Vagina (tissue), 2 donors: ENCODE data around the gene ADK. TPM values are rescaled to one million over a fixed set of nuclear protein-coding genes. Genes with fewer than 3 reads are reported as not detected.

Source experiments
- DNase-seq, 2 donors: peaks; one replicate each; pipeline ENCODE4 v3.0.0-alpha.2; 2017; ENCODE audit errors: extremely low spot score in 2 of 2
- H3K27ac ChIP-seq: fragments of 200-600 bp; sonication (generic); one replicate; pipeline ENCODE4 v1.5.1; 2019
- H3K27me3 ChIP-seq: fragments of 200-600 bp; sonication (generic); one replicate; pipeline ENCODE4 v1.5.1; 2019
- H3K36me3 ChIP-seq, 2 donors: fragments of 200-600 bp; sonication (generic); one replicate each; pipeline ENCODE4 v1.5.1; 2017 to 2019
- H3K4me1 ChIP-seq: fragments of 200-600 bp; sonication (generic); one replicate; pipeline ENCODE4 v1.5.1; 2019
- H3K4me3 ChIP-seq, 2 donors: fragments of 200-600 bp; sonication (generic); 1 replicate in 1 of 2; 2 replicates in 1 of 2; pipeline ENCODE4 v1.5.1; 2016 to 2019
- H3K9me3 ChIP-seq: fragments of 200-600 bp; sonication (generic); one replicate; pipeline ENCODE4 v1.5.1; 2019
- POLR2A ChIP-seq, 2 donors: fragments of 450-650 bp; IDR thresholded peaks; one replicate each; pipeline ENCODE4 v1.6.1; 2017; ENCODE audit warnings: antibody characterized with exemption in 2 of 2, mild to moderate bottlenecking in 2 of 2, moderate library complexity in 2 of 2
- POLR2AphosphoS5 ChIP-seq, 2 donors: sonication (generic); formaldehyde crosslinking; IDR thresholded peaks; one replicate each; pipeline ENCODE4 v1.9.0; 2017; ENCODE audit warnings: antibody characterized with exemption in 2 of 2, mild to moderate bottlenecking in 2 of 2, low read depth in 1 of 2; ENCODE audit not compliant: insufficient read depth in 1 of 2
- intact Hi-C: fragments of 100-400 bp; cut with DNase I; formaldehyde crosslinking; loops from one replicate; pipeline ENCODE4 v1.15.1; 2023
- total RNA-seq: library from RNA; depleted of rRNA; stranded (reverse); fragments of >200 nt; gene quantifications from one replicate; pipeline ENCODE4 v1.2.3, GENCODE V29; 2016
- TF ChIP-seq, protein P1 (sequence below), 3 experiments: fragments of 450-650 bp in 2 of 3; fragments of 200-600 bp in 1 of 3; sonication (generic) in 1 of 3; IDR thresholded peaks; one replicate each; pipeline ENCODE4 v1.5.1; 2017 to 2019; ENCODE audit warnings: antibody characterized with exemption in 3 of 3, mild to moderate bottlenecking in 2 of 3, moderate library complexity in 2 of 3

ADK gene
- total RNA-seq, 1 donor from 2014 or later: 46.2 TPM

- Histone ChIP-seq H3K27ac (no peak overlapping the region), H3K36me3 (no peaks in the 10 kb centered on the region), H3K27me3 (no peaks in the 10 kb centered on the region), H3K4me1 (peaks cover 17% of the 10 kb centered on the region), H3K4me3 (no peak overlapping the region), H3K9me3 (no peaks in the 10 kb centered on the region)
- DNase-seq: no peak
- TF ChIP-seq, protein P1, sequence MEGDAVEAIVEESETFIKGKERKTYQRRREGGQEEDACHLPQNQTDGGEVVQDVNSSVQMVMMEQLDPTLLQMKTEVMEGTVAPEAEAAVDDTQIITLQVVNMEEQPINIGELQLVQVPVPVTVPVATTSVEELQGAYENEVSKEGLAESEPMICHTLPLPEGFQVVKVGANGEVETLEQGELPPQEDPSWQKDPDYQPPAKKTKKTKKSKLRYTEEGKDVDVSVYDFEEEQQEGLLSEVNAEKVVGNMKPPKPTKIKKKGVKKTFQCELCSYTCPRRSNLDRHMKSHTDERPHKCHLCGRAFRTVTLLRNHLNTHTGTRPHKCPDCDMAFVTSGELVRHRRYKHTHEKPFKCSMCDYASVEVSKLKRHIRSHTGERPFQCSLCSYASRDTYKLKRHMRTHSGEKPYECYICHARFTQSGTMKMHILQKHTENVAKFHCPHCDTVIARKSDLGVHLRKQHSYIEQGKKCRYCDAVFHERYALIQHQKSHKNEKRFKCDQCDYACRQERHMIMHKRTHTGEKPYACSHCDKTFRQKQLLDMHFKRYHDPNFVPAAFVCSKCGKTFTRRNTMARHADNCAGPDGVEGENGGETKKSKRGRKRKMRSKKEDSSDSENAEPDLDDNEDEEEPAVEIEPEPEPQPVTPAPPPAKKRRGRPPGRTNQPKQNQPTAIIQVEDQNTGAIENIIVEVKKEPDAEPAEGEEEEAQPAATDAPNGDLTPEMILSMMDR (IDR thresholded peaks at IDR 0.05): no peak
- intact Hi-C loops: no loop called here
Observed at GRCh38 chr10:74282848-74283210, 131.8 kb downstream of the ADK start.

GRCh38 chr10:74289188-74289587 lies 138.2 kb downstream of the ADK start:
- Histone ChIP-seq H3K27ac (peak overlapping the region; percentile 58), H3K27me3 (no peaks in the 10 kb centered on the region), H3K9me3 (no peaks in the 10 kb centered on the region), H3K4me3 (no peak overlapping the region), H3K4me1 (peaks cover 10% of the 10 kb centered on the region), H3K36me3 (no peaks in the 10 kb centered on the region)
- intact Hi-C loops: no loop called here
- no peak for DNase-seq
- TF ChIP-seq POLR2AphosphoS5 (IDR thresholded peaks at IDR 0.05; ENCODE audit: insufficient read depth in 1 of 2, low read depth in 1 of 2) (no peak), POLR2A (IDR thresholded peaks at IDR 0.05) (no peak)
- TF ChIP-seq, protein P1 (IDR thresholded peaks at IDR 0.05): no peak

DNA sequence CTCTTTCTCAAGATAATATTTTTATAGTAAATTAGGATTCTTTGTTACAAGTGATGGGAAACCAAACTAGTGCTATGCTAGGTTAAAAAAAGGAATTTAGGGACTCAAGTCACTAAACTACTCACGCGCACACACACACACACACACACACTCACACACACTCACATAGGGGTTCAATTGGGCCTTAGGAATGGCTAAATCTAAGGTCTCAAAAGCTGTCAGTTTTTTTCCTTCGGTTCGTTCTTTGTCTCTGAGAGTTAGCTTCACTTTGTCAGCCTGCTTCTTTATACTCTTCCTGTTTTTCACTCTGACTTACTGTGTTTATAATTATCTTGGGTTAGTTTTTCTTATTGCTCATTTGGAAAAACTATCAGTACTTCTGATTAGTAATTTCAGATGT lies 138.9 kb downstream of the ADK start:
- no peaks in the 10 kb centered on the region for H3K9me3 ChIP-seq
- intact Hi-C loops: no loop called here
- no peak for DNase-seq
- H3K27me3 ChIP-seq: no peaks in the 10 kb centered on the region
- H3K4me1 ChIP-seq: peaks cover 10% of the 10 kb centered on the region
- H3K27ac ChIP-seq: peak overlapping the region; percentile 58
- TF ChIP-seq POLR2AphosphoS5 (IDR thresholded peaks at IDR 0.05; ENCODE audit: insufficient read depth in 1 of 2, low read depth in 1 of 2): no peak
- TF ChIP-seq, protein P1 (IDR thresholded peaks at IDR 0.05): no peak
- no peak for TF ChIP-seq POLR2A (IDR thresholded peaks at IDR 0.05)
- H3K4me3 ChIP-seq: no peak overlapping the region
- no peaks in the 10 kb centered on the region for H3K36me3 ChIP-seq

DNA sequence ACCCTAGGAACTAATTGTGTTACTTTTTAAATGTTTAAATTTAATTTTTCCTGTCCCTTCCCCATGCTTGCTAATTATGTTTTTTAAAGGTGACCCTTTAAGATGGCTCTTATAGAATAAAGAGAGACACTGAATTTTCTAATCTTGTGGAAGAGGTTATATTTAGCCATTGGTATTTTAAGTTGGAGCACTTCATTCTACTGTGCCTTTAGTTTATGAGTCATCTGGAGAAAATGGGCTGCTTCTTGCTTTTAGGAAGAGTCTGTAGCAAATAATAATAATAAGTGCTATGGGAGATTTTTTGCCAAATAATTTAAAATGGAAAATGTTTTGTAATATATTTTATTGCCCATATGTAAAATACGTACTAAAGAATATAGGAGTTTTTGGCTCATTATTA lies 139.7 kb downstream of the ADK start:
- no peak for DNase-seq
- no peak overlapping the region for H3K4me3 ChIP-seq
- H3K27ac ChIP-seq: peak overlapping the region; percentile 58
- H3K27me3 ChIP-seq: no peaks in the 10 kb centered on the region
- TF ChIP-seq, protein P1 (IDR thresholded peaks at IDR 0.05): no peak
- no peak for TF ChIP-seq POLR2AphosphoS5 (IDR thresholded peaks at IDR 0.05; ENCODE audit: insufficient read depth in 1 of 2, low read depth in 1 of 2)
- TF ChIP-seq POLR2A (IDR thresholded peaks at IDR 0.05): no peak
- H3K4me1 ChIP-seq: peaks cover 10% of the 10 kb centered on the region
- H3K9me3 ChIP-seq: no peaks in the 10 kb centered on the region
- no peaks in the 10 kb centered on the region for H3K36me3 ChIP-seq
- intact Hi-C loops: no loop called here

- H3K9me3 ChIP-seq: no peaks in the 10 kb centered on the region
- TF ChIP-seq, protein P1 (IDR thresholded peaks at IDR 0.05): no peak
- TF ChIP-seq POLR2AphosphoS5 (IDR thresholded peaks at IDR 0.05; ENCODE audit: insufficient read depth in 1 of 2, low read depth in 1 of 2) (no peak), POLR2A (IDR thresholded peaks at IDR 0.05) (no peak)
- no peak overlapping the region for H3K27ac ChIP-seq
- no peaks in the 10 kb centered on the region for H3K27me3 ChIP-seq
- DNase-seq: no peak
- no peaks in the 10 kb centered on the region for H3K36me3 ChIP-seq
- intact Hi-C loops: no loop called here
- H3K4me1 ChIP-seq: peaks cover 10% of the 10 kb centered on the region
- H3K4me3 ChIP-seq: no peak overlapping the region
Observed at GRCh38 chr10:74292871-74293427, 141.9 kb downstream of the ADK start.
